Fibroblast of mammary gland (primary cell): Measurements from ENCODE around the gene UFD1.

Experiments used
- DNase-seq: peaks from one replicate; pipeline ENCODE4 v3.0.0-alpha.2; 2010; ENCODE audit warnings: low read depth
- H3K4me3 ChIP-seq: 2 replicates; pipeline ENCODE4 v1.5.1; 2011; ENCODE audit warnings: low read depth, mild to moderate bottlenecking, low read length, moderate library complexity; ENCODE audit not compliant: control insufficient read depth
- CTCF ChIP-seq: conservative IDR thresholded peaks from 2 replicates; pipeline ENCODE4 v1.5.1; 2011; ENCODE audit warnings: low read depth, low read length, inconsistent platforms; ENCODE audit not compliant: control insufficient read depth, insufficient read depth

UFD1 gene

DNA sequence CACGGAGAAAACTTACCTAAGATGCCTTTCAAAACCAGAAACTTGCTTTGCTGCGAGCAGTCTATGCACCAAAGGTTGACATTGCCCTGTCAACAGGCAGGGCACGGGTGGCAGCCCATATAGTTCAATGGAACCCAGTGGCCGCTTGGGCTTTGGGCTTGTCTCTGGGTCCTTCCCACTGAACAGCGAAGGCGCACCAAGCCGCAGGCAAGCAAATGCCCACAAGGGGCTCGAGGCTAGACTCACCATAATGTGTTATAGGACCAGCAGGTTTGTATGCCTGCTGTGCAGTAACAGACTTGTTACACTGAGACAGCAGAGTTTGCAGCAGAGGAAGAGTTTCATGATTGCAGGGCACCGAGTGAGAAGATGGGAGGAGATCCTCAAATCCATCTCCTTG lies 24.9 kb upstream of the UFD1 start:
- no peak for TF ChIP-seq CTCF
- H3K4me3 ChIP-seq = no peak overlapping the region
- no peak for DNase-seq

GRCh38 chr22:19503367-19503766 lies 24.4 kb upstream of the UFD1 start:
- H3K4me3 ChIP-seq = no peak overlapping the region
- DNase-seq = no peak
- no peak for TF ChIP-seq CTCF

DNA sequence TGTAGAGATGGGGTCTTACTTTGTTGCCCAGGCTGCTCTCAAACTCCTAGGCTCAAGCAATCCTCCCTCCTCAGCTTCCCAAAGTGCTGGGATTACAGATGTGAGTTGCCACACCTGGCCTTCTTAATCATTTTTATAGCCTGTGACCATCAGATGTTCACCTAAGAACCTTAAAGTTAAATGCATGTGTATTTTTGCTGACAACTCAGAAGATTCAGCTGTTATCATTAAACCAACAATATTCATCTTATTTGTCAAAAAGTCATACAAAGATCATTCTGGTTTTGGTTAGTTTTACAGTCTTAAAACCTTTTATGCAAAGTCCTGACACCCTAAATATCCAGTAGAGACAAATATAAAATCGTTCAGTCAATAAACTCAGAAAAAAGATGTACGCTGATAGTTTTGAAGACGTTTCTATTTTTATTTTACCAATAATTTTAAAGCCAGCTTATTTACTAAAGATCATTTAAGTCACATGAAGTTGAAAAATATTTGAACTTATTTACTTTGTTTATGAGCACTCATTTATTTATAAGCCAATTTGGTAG lies 23.0 kb upstream of the UFD1 start:
- H3K4me3 ChIP-seq = no peak overlapping the region
- no peak for TF ChIP-seq CTCF
- DNase-seq = no peak

DNA sequence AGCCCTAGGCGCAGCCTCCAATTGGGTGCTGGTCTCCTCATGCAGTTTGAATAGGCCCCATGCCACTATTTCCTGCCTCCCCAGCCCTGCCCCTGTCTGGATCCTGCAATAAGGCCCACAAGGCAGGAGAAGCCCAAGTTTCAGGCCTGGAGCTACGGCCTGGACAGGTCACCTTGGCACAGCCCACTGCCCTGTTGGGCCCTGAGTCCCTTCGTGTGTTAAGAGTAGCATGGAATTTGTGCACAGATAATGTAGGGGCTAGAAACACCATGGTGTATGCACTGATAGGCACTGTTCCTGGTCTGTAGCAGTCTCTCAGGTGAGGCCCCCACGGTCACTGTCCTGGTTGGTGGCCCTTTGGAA lies 20.9 kb upstream of the UFD1 start:
- H3K4me3 ChIP-seq = no peak overlapping the region
- TF ChIP-seq CTCF = no peak
- DNase-seq = no peak

GRCh38 chr22:19499236-19499879 lies 20.4 kb upstream of the UFD1 start:
- no peak for DNase-seq
- H3K4me3 ChIP-seq = no peak overlapping the region
- no peak for TF ChIP-seq CTCF

DNA sequence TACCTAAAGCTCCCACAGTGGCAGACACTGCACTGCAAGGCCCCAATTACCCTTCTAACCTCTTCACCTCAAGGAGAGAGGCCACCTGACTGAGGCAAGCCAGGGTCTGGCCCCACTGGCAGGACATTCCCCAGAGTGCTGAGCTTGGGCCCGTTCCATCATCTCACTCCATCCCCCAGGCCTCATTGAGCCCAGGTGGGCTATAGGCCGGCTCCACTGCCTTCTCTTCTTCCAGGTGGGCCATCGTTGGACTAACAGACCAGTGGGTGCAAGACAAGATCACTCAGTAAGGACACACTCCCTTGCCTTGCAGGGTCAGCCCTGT lies 19.8 kb upstream of the UFD1 start:
- DNase-seq = no peak
- TF ChIP-seq CTCF = no peak

More for the DNA sequence above, 19.8 kb upstream of the UFD1 start:
- no peak overlapping the region for H3K4me3 ChIP-seq
